Left ventricle myocardium superior (tissue), 1 donor: ENCODE measurements around the gene SLC30A1. TPM values are rescaled to one million over a fixed set of nuclear protein-coding genes. Genes with fewer than 3 reads are reported as not detected.
"Not testable (repeated sequence)": the region's sequence is repeated elsewhere in the genome, so short reads cannot be mapped to it uniquely, and the experiment has no call there.

Experiments
- ATAC-seq: fragments of 200-7000 bp; cut with Tn5 transposase; one replicate; pipeline ENCODE4 v1.9.1; 2020; ENCODE audit warnings: mild to moderate bottlenecking, moderate library complexity
- DNase-seq: peaks from one replicate; pipeline ENCODE4 v3.0.0-alpha.2; 2020
- intact Hi-C: fragments of 100-400 bp; cut with micrococcal nuclease; formaldehyde crosslinking; loops from one replicate; pipeline ENCODE4 v1.11.0; 2022
- total RNA-seq: library from RNA; stranded (reverse); fragmentation: NEBNext Ultra II Directional; extraction: Animal tissue kit (Norgen Biotek cat#: 25700); gene quantifications from one replicate; pipeline ENCODE4 v1.2.1, GENCODE V29; 2021
- donor health status: DM: no; HTN: yes; CAD: no; lungs with severe emphysema.

The SLC30A1 gene
- total RNA-seq, 1 donor from 2014 or later: 11.5 TPM

DNA sequence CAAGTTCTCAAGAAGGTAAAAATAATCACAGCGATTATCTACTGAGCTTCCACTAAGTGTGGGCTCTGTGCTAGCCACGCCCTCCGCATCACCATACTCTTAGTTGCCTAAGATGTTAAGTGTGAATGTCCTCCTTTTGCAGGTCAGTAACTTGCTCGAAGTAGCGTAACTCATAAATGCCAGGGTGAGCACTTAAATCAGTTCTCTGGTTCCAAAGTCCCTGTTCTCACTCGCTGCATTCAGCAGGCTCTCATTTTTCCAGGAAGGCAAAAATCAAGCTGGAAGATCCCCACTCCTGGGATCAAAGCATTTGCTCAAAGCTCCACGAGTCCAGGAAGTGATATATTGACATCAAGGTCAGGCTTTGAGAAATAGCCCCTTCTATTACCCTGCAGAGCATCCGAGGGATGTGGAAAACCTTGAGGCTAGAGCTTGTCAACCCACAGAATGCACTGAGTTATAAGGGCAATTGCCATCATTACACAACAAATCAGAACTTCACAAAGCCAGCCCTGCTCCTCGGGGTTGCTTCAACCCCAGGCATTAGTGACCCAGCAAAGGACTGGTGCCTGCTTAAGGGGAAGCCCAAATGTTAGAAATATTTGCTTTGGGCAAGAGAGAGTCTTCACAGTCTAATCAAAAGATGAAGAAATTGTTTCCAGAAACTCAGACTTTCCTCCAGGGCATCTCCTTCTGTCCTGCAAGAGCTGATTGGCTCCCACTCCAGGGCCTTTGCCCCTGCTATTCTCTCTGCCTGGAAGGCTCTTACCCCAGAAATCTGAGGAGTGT, 19.5 kb downstream of the SLC30A1 start:
- ATAC-seq (no peak), DNase-seq (no peak)
- intact Hi-C loops: no loop called here

DNA sequence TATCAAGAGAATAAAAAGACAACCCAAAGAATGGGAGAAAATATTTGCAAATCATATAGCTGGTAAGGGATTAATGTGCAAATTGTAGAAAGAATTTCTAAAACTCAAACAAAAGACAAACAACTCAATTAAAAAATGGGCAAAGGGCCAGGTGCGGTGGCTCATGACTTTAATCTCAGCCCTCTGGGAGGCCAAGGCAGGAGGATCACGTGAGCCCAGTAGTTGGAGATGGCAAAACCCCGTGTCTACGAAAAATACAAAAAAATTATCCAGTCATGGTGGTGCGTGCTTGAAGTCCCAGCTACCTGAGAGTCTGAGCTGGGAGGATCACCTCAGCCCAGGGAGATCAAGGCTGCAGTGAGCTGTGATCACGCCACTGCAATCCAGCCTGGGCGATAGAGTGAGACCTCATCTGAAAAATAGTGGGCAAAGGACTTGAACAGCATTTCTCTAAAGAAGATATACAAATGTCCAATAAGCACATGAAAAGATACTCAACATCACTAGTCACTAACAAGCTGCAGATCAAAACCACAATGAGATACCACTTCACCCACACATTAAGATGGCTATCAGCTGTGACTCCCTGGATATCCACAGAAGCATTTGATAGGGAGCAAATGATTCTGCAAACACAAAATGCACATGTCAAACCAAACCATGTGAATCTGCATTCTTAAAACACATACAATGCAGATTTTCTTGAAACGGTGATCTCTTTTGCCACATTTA, 20.9 kb downstream of the SLC30A1 start:
- DNase-seq (no peak), ATAC-seq (no peak)
- intact Hi-C loops: no loop called here

GRCh38 chr1:211553549-211553948, 25.4 kb downstream of the SLC30A1 start:
- ATAC-seq (no peak), DNase-seq (no peak)
- intact Hi-C loops: no loop called here

DNA sequence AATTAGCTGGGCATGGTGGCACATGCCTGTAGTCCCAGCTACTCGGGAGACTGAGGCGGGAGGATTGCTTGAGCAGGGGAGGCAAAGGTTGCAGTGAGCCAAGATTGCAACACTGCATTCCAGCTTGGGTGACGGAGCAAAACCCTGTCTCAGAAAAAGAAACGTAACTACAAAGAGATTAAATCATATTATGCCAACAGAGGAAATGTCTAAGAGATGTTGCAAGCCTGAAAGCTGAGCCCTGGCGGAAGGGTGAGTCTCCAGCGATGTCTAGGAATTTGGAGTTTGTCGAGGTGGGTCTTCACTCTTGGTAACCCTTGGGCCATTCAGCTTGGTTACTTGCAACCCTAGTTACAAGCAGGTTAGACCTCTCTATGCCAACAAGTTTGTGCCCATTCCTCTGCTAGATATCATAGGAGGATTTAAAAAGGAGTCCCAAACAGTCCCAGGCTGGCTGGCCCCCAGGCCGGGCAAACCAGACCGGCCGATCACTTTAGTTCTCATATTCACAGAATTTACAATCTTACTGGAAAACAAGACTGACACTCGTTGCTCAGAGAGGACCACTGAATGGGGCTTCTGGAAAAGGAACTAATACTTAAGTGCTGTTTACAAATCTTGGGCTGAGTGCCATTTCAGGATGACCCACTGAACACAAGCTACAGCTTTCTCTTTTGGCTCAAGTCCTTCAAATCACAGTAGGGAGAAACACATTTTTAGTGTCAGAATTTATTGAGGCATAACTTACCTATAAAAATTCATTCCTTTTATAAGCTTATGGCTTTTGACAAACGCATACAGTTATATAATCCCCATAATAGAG, 27.1 kb downstream of the SLC30A1 start:
- ATAC-seq: no peak
- no peak for DNase-seq

GRCh38 chr1:211549092-211549711, 29.8 kb downstream of the SLC30A1 start:
- intact Hi-C loops: no loop called here
- ATAC-seq (peak; percentile 92), DNase-seq (peak; percentile 72)

More for the DNA sequence above, 27.1 kb downstream of the SLC30A1 start:
- intact Hi-C loops: no loop called here

DNA sequence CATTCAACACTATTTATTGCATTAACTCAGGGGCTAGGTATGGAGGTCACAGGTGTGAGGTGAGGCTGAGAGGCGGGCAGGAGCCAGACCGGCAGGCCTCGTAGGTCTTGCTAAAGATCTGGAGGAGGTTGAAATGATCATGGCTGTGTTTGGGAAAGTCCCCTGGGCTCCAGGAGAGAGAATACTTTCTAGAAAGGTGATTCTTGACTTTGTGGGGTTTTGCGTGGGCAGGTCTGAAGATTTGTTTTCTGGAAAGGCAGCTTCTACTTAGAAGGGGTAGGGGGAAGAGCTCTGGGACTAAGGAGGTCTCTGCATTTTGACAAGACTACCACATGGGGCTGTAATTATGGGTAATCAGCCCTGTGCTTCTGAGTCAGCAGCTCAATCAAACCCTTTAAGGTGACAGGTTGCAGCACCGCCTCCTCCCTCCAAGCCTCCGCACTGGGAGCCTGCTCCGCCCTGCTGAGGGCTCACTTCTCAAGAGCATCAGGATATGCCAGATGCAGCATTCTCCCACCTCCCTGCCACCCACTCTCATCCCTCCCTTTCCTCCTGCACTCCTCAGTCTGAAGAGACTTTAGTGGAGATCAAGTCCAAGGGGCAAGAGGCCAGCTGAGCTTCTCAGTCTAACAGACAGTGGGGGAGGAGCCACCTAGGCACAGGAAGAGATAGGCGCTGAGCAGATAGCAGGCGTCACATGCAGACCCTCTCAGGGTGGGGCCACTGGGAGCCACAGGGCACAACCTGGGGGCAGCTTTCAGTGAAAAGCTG, 30.5 kb downstream of the SLC30A1 start:
- peak; percentile 68 for ATAC-seq
- intact Hi-C loops: no loop called here
- DNase-seq: no peak

- intact Hi-C loops: no loop called here
- DNase-seq (no peak), ATAC-seq (no peak)
These were observed 31.3 kb downstream of the SLC30A1 start for GRCh38 chr1:211547710-211548109.

GRCh38 chr1:211546543-211546942, 32.4 kb downstream of the SLC30A1 start:
- ATAC-seq (no peak), DNase-seq (no peak)
- intact Hi-C loops: no loop called here

- DNase-seq: no peak
- intact Hi-C loops: no loop called here
- ATAC-seq: no peak
These were observed 35.9 kb downstream of the SLC30A1 start for GRCh38 chr1:211543025-211543424.

DNA sequence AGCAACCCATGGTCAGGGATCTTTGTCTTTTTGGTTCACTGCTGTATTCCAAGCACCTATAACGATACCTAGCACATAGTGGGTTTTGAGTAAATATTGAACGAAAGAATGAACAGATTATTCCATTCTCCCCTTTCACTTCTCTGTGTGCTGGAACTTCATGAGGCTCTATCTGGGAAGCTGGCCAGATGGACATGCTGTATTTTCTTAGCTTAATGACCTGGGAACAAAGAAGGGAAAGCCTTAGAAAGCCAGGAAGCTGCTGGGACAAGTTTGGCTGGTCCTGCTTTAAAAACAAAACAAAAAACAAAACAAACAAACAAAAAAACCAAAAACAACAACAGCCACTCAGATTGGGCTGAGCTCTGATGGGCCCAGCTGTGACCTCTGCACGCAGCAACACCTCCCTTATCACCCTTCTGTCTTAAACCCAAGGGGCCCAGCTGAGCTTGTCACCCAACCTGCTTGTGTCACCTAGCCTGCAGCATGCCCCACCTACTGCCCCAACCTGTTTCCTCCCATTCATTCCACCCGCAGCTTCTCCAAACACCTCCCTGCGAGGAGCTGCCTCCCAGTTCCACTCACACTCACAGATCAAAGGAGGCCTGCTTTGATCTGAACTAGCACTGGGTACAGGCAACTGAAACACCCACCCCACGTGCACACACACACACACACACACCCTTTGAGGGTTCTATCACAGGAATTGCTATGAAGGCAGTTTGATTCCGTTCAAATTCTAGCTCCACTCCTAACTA, 37.1 kb downstream of the SLC30A1 start:
- intact Hi-C loops: no loop called here
- DNase-seq: no peak
- ATAC-seq: peak; percentile 48

GRCh38 chr1:211541278-211541677, 37.7 kb downstream of the SLC30A1 start:
- ATAC-seq: peak; percentile 17
- intact Hi-C loops: no loop called here
- DNase-seq: no peak

GRCh38 chr1:211540824-211541223, 38.1 kb downstream of the SLC30A1 start:
- DNase-seq, intact Hi-C loops, ATAC-seq: not testable (repeated sequence)

DNA sequence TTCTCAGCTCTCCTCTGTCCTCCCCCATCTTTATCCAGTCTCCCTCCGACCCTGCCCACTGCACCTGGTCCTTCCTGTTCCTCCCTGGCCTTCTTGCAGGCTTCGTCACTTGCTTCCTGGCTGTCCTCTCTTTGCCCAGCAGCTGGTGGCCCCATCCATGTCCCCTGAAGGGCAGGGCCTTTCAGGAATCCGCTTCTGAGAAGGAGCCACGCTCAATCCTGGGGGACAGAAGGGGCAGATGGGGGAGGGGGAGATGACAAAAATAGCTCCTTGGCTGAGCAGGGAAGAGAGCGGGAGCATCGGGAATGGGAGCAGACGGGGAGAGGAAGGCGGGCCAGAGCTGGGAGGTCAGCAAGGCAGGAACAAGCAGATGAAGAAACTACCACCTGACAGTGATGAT, 40.7 kb downstream of the SLC30A1 start:
- DNase-seq (no peak), ATAC-seq (peak; percentile 19)
- intact Hi-C loops: no loop called here

- DNase-seq (no peak), ATAC-seq (no peak)
- intact Hi-C loops: no loop called here
These were observed 41.7 kb downstream of the SLC30A1 start for GRCh38 chr1:211537253-211537652.

- intact Hi-C loops: no loop called here
- DNase-seq (no peak), ATAC-seq (no peak)
These were observed 42.4 kb downstream of the SLC30A1 start for GRCh38 chr1:211536606-211537005.

GRCh38 chr1:211535346-211535745, 43.6 kb downstream of the SLC30A1 start:
- DNase-seq: no peak
- intact Hi-C loops: no loop called here

DNA sequence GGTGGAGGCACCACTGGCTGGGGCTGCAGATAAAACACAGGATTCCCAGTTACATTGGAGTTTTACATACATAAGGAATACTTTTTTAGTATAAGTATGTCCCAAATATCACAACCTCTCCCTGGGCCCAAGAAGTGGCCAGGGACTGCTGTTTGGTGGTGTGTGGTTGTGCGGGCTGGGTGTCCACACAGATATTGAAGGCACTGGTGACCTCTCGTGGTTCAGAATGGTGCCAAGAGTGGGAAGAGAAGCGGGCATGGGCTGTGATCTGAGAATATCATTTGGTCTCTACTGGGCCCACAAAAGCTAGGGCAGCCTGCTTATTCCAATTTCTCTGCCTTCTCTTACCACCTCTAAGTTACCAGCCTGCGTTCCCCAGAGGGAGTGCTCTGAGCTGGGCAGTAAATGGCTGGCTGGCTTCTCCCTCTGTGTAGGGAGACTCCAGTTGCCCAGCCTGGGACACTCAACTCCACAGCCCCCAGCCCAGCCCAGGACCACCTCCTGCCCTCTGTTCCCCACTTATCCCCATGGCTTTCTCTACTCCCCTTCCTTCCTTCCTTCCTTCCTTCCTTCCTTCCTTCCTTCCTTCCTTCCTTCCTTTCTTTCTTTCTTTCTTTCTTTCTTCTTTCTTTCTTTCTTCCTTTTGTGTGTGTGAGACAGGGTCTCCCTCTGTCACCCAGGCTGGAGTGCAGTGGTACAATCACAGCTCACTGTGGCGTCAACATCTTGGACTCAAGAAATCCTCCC, 44.2 kb downstream of the SLC30A1 start:
- no peak for ATAC-seq
- intact Hi-C loops: no loop called here
- no peak for DNase-seq

More at GRCh38 chr1:211535346-211535745, 43.6 kb downstream of the SLC30A1 start:
- no peak for ATAC-seq
